SK-N-SH treated with all-trans-retinoic acid at 6 μM for 48 hours (cell line): ENCODE measurements around the gene KLHL35.

Experiments used
- ISL1 ChIP-seq: fragments of 250-450 bp; sonication (Bioruptor Pico); IDR thresholded peaks from 2 replicates; pipeline ENCODE4 v2.1.2; 2022; ENCODE audit warnings: mild to moderate bottlenecking, moderate library complexity
- PATZ1 ChIP-seq: fragments of 250-450 bp; sonication (Bioruptor Pico); IDR thresholded peaks from 2 replicates; pipeline ENCODE4 v1.8.0; 2020; ENCODE audit warnings: mild to moderate bottlenecking, moderate library complexity, borderline replicate concordance
- ZC3H10 ChIP-seq: fragments of 250-450 bp; sonication (Bioruptor Pico); IDR thresholded peaks from 2 replicates; pipeline ENCODE4 v1.5.1; 2021; ENCODE audit warnings: mild to moderate bottlenecking, moderate library complexity
- TF ChIP-seq, protein P1 (sequence below): fragments of 250-450 bp; sonication (Bioruptor Pico); IDR thresholded peaks from 2 replicates; pipeline ENCODE4 v1.5.1; 2021; ENCODE audit warnings: mild to moderate bottlenecking, moderate library complexity

DNA sequence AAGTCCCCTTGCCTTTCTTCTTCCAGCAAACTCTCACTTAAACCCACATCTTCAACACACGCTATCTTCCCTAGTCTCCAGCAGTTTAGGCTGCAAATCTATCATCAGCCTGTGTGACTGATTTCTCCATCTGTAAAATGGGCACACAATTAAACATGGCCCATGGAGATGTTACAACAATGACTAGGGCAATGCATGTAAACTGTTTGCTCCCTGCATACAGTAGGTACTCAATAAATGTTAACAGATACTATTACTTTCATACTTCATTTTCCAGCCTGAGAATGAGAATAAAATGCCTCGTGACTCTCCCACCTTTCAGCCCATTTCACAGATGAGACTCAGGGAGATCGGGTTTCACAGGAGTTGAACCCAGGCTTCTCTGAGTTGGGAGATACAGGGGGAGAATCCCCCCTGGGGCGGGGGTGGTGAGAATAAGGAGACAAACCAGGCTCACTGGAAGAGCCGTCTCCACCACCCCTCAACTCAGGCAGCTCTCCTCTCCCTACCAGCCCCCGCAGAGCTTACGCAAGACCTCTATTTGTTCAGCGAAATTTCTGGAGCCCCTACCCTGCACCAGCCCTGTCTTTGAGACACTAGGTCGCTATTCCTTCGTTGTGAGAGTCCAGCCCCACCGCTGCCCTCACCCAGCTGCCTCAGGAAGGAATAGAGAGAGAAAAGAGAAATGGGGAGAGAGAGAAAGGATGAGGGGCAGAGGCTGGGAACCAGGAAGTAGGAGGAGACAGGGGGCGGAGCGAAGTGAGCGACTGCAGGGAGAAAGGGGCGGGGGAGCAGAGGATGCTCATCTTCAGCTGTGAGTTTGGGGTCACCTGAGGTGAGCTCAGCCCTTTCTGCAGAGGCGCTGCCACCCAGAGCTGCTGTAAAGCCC is 42.1 kb upstream of the KLHL35 start:
- TF ChIP-seq PATZ1 (CRISPR knock-in tag) (no peak), ISL1 (CRISPR knock-in tag) (no peak), ZC3H10 (CRISPR knock-in tag) (no peak)
- TF ChIP-seq, protein P1, sequence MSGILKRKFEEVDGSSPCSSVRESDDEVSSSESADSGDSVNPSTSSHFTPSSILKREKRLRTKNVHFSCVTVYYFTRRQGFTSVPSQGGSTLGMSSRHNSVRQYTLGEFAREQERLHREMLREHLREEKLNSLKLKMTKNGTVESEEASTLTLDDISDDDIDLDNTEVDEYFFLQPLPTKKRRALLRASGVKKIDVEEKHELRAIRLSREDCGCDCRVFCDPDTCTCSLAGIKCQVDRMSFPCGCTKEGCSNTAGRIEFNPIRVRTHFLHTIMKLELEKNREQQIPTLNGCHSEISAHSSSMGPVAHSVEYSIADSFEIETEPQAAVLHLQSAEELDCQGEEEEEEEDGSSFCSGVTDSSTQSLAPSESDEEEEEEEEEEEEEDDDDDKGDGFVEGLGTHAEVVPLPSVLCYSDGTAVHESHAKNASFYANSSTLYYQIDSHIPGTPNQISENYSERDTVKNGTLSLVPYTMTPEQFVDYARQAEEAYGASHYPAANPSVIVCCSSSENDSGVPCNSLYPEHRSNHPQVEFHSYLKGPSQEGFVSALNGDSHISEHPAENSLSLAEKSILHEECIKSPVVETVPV: no peak
